ENCODE data around the gene RANGAP1.

Gene RANGAP1

GRCh38 chr22:41231369-41231768, 54.6 kb downstream of the RANGAP1 start:
- DNase-seq, result no peak

- DNase-seq, result no peak
These were observed 55.6 kb downstream of the RANGAP1 start for GRCh38 chr22:41230401-41230785.

GRCh38 chr22:41229730-41230400, 56.1 kb downstream of the RANGAP1 start:
- DNase-seq, result peak; percentile 33 to 39

GRCh38 chr22:41229215-41229614, 56.8 kb downstream of the RANGAP1 start:
- no peak for DNase-seq

GRCh38 chr22:41226723-41227655, 59.0 kb downstream of the RANGAP1 start:
- DNase-seq, result no peak

- no peak for DNase-seq
These were observed 62.5 kb downstream of the RANGAP1 start for GRCh38 chr22:41223535-41223934.

GRCh38 chr22:41222846-41223507, 63.0 kb downstream of the RANGAP1 start:
- DNase-seq, result no peak

- DNase-seq, result peak; percentile 98
These were observed 68.3 kb downstream of the RANGAP1 start for GRCh38 chr22:41217553-41218157.

GRCh38 chr22:41216984-41217383, 69.0 kb downstream of the RANGAP1 start:
- DNase-seq, result no peak

GRCh38 chr22:41215926-41216325, 70.1 kb downstream of the RANGAP1 start:
- DNase-seq, result no peak

GRCh38 chr22:41215409-41215808, 70.6 kb downstream of the RANGAP1 start:
- DNase-seq, result no peak

GRCh38 chr22:41206719-41207118, 79.3 kb downstream of the RANGAP1 start:
- DNase-seq, result no peak

- DNase-seq, result peak; percentile 96 to 97
These were observed 80.7 kb downstream of the RANGAP1 start, which contains the start of gene L3MBTL2 for GRCh38 chr22:41204992-41205900. TSS of gene L3MBTL2 (plus strand) at chr22:41205312. CDS start at chr22:41205363, 51 bp downstream.

- peak in 1 of 2 experiments; percentile 34 for DNase-seq
These were observed 81.9 kb downstream of the RANGAP1 start for GRCh38 chr22:41204066-41204465.

- no peak for DNase-seq
These were observed 82.9 kb downstream of the RANGAP1 start for GRCh38 chr22:41203118-41203517.

GRCh38 chr22:41201141-41201540, 84.8 kb downstream of the RANGAP1 start:
- DNase-seq, result no peak

GRCh38 chr22:41198027-41198580, 87.9 kb downstream of the RANGAP1 start:
- DNase-seq, result peak; percentile 24 to 47

GRCh38 chr22:41197038-41197972, 88.7 kb downstream of the RANGAP1 start:
- peak; percentile 71 to 77 for DNase-seq
